NOMO-1 (cell line): ENCODE results near the gene ZNF662.
"Not testable (repeated sequence)": the region's sequence is repeated elsewhere in the genome, so short reads cannot be mapped to it uniquely, and the experiment has no call there.

Source experiments
- DNase-seq, 2 experiments: peaks; one replicate each; lab custom pipeline; 2025; ENCODE audit not compliant: unreplicated experiment in 2 of 2; lab: John Stamatoyannopoulos, UW

Gene ZNF662

DNA sequence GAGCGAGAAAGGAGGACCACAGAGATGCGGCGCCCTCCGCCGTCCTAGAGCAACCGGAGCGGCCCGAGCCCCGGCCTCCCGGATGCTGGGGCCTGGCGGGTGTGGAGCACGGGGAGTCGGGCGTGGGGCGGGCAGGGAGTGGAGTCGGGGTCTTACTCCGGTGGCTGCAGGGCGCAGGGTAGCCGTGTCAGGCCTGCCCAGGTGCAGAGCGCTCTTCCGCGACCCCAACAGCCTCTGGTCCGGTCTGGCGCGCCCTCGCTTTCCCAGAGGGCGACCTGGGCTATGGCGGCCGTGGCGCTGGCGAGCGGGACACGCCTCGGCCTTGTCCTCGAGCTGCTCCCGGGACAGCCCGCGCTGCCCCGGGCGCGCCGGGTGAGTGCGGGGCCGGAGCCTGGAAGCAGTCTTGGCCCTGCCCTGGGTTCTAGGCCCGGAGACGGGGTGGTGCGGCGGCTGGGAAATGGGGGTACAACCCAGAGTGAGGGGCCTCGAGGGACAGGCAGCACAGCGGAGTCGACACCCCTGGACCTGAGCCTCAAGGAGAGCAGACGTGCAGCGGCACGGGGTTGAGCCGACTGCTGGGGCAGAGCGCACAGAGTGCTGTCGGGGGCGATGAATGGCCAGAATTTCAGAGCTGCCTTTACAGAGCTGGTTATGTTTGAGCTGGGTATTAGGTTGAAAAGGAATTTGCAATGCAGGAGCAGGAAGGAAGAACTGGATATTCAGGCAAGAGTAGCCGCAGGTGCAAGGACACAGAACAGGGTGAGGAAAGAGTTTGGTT is at the start of gene ZNF662:
Gene ZNF662 (plus strand): TSS at position 73 of the 778 bp plus-strand sequence. CDS start 1,973 bp downstream, outside the sequence.
- DNase-seq, result no peak

DNA sequence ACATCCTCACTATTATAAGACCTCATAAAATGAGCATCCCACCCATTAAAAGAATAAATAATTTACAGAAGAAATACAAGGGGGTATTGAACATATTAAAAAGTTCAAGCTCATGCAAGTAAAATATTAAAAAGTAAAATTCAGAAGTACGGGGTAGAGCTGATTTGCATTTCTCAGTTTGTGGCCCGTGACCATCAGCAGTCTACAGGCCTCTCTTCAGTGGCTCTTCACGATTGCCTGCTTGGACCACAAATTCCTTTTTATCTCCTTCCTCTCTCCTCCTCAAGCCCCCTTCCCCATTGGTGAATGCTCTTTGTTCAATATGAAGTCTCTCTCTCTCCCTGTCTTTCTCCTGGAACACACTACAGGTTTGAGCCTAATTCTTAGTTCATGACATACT is 49.4 kb upstream of the ZNF662 start:
- no peak for DNase-seq

DNA sequence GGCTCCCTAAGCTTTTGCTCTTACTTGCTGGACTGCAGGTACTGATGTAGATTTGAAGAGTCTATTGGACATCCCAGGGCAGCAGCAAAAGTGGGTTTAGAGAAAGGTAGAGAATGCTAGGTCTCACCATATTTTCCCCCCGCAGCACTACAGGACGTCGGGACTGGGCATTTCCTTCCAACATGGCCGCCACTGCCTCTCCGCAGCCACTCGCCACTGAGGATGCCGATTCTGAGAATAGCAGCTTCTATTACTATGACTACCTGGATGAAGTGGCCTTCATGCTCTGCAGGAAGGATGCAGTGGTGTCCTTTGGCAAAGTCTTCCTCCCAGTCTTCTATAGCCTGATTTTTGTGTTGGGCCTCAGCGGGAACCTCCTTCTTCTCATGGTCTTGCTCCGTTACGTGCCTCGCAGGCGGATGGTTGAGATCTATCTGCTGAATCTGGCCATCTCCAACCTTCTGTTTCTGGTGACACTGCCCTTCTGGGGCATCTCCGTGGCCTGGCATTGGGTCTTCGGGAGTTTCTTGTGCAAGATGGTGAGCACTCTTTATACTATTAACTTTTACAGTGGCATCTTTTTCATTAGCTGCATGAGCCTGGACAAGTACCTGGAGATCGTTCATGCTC is 41.5 kb upstream of the ZNF662 start:
- no peak for DNase-seq

DNA sequence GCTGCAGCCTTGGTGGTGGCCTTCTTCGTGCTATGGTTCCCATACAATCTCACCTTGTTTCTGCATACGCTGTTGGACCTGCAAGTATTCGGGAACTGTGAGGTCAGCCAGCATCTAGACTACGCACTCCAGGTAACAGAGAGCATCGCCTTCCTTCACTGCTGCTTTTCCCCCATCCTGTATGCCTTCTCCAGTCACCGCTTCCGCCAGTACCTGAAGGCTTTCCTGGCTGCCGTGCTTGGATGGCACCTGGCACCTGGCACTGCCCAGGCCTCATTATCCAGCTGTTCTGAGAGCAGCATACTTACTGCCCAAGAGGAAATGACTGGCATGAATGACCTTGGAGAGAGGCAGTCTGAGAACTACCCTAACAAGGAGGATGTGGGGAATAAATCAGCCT is 40.7 kb upstream of the ZNF662 start:
- no peak for DNase-seq

DNA sequence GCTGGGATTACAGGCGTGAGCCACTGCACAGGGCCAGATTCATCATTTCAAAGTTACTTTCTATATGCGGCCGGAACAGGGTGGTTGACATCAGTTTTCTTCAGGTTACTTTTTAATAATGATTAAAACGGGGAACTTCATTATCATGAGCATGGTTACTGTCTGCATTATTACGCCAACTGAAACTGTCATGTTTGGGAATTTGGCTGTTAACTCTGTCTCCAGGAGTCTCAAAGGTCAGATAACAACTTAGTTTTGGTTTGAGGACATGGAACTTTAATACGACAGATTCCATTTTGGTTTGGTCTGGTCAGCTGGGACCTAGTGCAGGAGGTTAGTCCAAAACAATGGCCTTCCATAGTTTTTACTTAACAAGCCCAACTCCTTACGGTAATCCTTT is 38.8 kb upstream of the ZNF662 start:
- no peak for DNase-seq

DNA sequence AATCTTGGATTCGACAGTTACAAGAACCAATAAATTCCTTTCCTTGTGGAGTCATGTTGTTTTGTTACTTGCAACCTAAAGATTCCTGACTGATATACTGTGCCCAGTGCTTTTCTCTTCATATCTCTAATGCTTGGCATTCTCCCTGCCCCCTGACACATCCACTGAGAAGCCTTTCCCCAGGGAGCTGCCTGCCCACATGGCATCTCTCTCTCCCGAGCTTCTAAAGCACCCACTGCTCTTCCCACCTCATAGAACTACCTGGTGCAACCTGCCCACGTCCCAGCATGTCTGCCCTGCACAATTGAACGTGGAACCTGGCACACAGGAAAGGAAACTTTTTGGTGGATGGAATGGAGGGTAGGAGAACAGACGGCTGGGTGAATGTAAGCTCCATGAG is 37.1 kb upstream of the ZNF662 start:
- DNase-seq, result no peak

DNA sequence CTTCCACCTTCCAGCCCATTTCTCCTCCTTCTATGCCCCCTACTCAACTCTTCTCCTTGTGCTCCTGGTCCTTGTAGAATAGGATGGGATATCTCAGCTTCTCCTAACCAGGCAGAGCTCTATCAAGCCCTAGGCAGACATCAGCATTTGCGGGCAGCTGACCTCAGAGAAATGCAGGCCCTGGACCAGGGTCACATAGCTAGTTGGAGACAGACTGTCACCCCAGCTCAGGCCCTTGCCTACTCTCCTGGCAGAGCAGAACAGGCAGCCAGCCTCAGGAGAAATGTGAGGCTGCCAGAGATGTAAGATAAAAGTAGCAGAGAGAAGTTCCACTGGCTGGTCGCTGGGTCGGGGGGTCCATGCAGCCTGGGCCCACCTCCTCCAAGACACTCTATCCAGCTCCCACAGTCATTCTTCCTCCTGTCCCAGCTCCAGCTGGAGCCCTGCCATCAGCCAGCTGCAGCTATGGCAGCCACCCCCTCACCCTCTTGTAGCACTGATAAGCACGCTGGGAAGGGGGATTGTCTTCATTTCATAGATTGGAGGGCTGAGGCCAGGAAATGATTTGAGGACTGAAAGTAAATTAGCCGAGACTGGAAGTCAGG is 34.2 kb upstream of the ZNF662 start:
- no peak for DNase-seq

DNA sequence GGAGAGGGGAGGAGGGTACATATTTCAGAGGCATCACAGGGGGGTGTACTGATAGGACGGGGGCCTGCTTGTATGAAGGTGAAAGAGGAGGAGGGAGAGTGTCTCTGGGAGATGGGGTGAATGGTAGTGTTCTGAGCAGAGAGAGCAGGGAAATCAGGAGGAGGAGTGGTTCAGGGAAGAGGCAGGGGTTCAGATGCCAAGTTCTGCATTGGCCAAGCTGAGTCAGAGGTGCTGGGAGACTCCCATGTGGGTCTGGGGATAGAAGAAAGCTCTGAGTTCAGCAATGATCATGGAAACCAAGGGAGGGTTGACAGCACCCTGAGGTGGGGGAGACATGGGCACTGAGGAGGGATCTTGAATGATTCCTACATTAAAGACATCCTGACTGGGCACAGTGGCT is 33.2 kb upstream of the ZNF662 start:
- DNase-seq, result no peak

DNA sequence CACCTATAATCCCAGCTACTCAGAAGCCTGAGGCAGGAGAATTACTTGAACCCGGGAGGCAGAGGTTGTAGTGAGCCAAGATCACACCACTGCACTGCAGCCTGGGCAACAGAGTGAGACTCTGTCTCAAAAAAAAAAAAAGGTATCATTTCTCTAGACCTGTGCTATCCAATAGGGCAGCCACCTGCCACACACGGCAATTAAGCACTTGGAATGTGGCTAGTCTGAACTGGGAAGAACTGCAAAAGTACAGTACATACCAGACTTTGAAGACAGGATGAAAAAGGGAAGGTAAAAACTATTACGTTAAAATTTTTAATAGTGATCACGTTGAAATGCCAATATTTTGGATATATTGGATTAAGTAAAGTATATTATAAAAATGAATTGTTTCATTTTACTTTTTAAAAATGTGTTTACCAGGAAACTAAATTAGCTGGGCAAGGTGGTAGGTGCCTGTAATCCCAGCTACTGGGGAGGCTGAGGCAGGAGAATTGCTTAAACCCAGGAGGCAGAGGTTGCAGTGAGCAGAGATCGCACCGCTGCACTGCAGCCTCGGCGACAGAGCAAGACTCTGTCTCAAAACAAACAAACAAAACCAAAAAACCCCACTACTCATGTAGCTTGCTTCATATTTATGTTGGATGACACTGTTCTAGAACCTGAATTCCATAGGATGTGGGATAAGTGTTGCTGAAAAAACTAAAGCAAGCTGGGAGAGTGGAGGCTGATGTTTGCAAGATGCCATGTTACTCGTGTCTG is 32.5 kb upstream of the ZNF662 start:
- DNase-seq, result no peak

DNA sequence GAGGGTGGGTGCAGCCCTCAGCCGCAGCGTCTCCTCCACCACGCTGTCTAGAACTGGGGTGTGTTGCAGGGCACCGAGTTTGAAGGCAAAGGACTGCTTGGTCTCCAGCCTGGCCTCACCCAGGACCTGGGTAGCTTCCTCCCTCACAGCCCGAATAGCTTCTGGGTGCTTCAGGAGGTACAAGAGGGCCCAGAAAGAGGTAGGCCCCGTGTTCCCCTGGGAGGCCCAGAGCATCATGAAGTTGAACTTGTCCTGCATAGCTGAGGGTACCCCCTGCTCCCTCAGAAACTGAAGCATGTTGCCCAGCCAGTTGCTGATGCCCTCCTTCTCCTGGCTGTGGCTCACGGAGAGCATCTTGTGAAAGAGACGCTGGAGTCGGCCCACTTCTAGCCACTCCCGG is 31.2 kb upstream of the ZNF662 start:
- DNase-seq, result no peak

DNA sequence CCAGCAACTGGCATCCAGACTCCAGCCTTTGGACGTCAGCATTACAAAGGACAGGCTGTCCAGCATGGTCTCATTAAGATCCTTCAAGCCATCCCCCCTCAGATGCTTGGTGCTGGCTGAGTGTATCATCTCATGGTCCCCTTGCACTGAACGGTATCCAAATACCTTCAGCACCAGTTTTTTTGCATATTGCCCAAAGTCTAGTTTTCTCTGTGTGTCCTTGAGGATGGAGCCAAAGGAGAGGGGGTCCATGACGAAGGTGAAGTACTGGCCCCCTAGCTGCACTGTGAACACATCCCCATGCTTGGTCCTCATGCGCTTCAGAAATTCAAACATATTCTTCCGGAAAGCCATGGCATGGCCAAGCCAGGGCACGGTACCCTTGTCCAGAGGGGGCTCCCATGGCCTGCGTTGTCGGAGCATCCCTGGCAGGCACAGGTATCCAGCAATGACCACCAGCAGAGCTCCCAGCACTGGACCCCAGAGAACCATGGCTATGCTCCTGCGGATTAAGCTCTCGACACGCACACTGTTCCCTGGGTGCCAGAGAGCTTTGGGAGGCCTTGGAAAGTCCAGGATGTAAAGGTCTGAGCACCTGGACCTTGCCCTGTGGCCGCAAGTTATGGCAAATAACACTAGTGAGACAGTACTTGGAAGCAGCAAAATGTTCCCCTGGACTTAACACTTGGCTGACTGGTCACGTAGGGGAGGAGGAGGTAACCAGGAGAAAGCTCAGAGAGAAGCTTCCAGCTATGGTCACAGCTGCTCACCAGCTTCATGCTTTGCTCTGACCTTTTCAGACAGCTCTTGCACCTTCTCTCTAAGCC is 30.4 kb upstream of the ZNF662 start, which contains the start of gene CYP8B1:
Gene CYP8B1 (minus strand): TSS at position 555 of the 827 bp plus-strand sequence. CDS start 63 bp downstream, at position 492.
- no peak for DNase-seq

DNA sequence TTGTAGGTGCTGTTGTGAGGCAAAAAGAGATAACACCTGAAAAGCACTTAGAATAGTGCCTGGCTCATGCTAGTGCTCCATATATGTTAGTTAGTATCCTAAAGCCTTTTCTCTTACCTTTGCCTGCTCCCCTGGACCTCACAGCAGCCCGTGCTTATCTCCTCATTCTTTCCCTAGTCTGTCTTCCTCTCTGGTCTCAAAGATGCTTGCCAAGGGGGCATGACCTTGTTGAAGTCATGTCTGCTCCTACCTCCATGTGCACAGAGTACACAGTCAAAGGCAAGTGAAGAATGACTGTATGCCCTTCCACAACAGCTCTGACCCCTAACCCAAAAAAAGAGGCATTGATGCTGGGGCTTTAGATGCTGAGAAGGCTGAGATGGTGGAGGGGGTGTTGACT is 29.5 kb upstream of the ZNF662 start:
- no peak for DNase-seq

DNA sequence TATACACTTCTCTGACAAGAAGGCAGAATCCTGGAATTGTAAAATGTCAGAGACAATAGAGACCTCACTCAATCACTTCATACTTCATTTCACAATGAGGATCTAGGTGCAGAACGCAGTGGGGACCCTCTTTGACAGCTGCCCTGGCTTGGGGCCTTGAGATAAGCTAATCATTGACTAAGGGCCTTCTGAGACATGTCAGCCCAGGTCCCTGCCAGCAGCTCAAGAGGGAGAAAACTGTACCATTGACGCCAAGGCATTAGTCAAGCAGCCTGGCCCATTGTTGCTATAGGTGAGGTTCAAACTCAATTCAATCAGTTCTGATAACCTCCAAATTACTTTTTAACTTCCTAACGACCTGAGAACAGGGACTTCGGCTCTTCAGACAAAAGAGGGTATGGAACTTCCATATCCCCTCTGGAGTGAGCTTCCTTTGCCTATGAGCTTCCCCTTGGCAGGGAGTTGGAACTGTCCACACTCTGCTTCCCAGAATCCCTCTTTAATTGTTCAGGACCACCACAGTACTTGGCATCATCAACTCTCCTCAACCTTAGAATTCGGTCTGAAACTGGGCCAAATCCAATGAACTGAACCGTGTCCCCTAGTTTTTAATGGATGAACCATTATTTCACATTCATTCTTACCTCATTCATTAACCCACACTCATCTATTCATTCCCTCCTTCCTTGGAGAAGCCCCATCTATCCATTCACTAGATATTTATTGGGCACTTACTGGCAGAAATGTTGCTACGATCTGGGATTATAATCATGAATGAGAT is 28.8 kb upstream of the ZNF662 start:
- no peak for DNase-seq

DNA sequence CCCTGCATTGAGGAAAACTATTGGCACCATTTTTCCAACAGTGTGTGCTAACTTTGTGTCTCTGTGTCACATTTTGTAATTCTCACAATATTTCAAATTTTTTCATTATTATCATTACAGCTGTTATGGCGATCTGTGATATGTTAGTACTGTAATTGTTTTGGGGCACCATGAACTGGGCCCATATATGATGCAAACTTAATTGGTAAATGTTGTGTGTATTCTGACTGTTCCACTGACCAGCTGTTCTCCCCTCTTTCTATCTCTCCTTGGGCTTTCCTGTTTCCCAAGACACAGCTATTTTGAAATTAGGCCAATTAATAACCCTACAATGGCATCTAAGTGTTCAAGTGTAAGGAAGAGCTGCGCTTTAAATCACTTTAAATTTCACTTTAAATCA is 28.1 kb upstream of the ZNF662 start:
- no peak for DNase-seq

DNA sequence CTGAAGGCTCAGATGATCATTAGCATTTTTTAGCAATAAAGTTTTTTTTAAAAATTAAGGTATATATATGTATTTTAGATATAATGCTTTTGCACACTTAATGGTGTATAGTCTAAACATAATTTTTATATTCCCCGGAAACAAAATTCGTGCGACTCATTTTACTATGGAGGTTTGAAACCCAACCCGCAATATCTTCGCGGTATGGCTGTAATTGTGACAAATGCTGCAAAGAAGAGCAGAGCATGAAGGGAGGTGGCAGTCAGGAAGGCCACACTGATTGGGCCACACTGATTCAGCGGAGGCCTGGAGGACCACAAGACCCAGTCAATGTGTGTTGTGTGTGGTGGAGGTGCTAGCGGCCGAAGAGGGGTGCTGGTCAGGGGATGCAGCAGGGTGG is 25.8 kb upstream of the ZNF662 start:
- DNase-seq, result no peak

DNA sequence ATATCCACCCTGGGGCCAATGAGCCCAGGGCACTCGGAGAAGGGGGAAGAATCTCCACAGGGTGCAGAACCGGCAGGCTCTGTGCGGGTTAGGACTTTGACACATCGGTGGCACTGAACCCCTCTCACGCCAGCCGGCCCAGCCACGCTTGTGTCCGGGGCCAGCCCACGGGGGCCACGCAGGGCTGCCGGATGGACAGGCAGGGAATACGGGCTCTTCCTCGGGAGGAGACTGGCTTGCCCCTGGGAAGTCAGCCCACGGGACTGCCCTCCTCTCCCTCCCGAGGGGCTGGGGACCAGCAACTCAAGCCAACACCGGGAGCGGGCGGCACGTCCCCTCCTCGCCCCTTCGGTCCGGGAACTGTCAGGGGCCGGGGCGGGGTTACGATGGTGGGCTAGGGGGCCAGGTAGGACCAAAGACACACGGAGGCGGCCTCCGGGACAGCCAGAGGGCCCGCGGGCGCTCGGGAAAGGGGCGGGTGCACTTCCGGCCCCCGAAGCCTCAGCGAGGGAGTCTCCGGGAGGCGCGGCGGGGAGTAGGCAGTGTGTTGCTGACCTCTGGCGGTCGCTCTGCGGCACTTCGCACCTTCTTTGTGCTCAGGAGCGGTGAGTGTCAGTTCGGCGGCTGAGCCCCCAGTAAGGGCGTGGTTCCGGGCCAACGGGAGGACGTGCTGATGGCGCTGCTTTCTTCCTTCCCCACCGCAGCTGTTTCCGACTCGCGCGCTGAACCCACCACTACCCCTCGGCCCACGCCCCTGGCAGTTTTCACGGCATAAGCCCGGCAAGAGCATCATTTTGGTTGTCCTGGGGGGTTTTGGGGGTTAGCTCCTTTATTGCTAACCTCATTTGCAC is 25.1 kb upstream of the ZNF662 start:
- peak; percentile 89 to 90 for DNase-seq

DNA sequence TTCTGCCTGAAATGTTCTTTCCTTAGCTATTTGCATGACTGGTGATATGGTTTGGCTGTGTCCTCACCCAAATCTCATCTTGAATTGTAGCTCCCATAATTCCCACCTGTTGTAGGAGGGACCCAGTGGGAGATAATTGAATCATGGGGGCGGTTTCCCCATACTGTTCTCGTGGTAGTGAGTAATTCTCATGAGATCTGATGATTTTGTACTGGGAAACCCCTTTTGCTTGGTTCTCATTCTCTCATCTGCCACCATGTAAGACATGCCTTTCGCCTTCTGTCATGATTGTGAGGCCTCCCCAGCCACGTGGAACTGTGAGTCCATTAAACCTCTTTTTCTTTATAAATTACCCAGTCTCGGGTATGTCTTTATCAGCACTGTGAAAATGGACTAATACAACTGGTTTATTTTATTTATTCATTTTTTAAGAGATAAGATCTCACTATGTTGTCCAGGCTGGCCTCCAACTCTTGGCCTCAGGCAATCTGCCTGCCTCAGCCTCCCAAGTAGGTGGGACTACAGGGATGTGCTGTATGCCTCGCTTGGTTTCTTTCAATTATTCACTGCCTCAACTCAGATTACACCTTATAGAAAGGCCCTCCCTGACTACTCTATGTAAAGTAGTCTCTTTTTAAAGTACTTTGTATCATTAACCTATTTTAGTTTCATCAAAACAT is 22.6 kb upstream of the ZNF662 start:
- DNase-seq, result not testable (repeated sequence)

DNA sequence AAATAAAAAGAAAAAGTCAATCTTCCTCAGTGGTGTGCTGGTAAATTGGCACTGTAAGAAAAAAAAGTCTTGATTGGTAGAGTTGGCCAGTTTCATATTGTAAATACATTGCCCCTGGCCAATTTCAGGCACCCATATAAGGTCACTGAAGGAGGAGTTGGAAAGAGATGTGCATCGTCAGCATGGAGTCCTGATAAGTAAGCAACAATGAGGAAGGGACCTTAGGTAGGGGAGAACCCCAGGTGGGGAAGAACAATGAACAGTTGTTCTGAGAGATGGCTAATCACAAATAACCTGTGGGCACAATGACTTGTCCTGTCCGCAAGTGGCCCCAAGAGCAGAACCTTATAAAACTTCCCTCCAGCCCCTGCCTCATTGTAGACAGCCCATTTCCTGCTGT is 21.6 kb upstream of the ZNF662 start:
- DNase-seq, result no peak
